HG03460 (cell line): ENCODE data around the gene G6PD.

Experiments used
- ATAC-seq: cut with Tn5 transposase; IDR thresholded peaks from one replicate; pipeline ENCODE4 v1.9.1; 2021; ENCODE audit not compliant: unreplicated experiment

Gene G6PD

DNA sequence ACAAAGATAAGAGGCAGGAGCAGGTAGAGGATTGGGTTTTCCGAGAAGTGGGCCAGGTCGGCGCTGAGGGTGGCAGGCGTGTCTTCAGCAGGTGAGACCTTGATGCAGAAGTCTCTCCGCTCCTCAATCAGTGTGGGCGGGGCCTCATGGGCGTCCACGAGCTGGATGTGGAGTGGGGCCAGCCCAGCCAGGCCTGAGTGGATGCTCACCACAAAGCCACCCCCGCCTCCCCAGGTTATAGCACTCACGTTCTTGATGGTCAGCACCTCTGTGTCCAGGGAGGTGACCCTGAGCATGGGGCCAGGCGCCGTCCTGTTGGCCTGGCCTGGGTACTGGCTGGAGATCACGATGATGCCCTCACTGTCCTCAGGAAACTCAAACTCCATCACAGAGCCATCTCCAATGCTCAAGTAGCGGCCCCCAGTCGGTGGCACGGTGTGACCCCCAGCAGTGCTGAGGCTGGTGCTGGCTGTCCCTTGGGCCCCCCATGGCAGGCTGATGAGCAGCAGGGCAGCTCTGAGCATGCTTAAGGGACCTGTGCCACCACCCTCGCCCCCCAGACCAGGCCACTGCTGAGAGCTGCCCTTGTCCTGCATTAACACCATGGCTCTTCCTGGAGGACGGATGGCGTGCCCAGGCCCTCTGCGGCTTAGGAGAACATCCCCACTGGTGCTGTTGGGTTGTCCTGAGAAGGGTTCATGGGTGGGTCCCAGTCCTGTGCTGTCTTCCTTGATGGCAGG is 58.1 kb downstream of the G6PD start:
- ATAC-seq: no peak

DNA sequence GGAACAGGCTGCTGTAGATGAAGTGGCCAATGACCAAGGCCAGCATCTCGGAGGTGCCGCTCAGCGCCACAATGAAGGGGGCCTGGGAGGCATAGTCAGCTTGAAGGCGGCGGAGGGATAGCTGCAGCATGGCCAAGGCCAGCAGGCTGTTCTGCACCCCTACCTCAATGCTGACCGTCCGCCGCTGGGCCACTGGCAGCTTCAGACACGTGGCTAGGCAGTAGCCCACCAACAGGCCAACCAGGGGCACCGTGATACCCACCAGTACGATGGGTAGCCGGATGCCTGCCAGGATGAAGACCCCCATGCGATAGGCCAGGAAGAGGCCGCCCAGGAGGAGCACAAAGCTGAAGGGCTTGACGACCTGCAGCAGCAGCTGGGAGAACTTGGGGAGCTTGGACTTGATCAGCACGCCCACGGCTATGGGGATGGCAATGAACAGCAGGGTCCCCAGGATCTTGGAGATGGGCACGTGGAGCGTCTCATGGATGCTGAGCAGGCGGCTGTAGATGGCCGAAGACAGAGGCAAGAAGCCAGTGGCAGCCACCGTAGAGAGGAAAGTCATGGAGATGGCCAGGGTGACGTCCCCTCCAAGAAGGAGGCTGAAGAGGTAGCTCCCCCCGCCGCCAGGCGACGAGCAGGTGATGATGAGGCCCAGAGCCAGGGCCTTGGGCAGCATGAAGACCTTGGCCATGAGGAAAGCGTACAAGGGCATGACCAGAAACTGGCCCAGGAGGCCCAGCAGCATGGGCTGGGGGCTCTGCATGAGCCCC is 58.9 kb downstream of the G6PD start:
- no peak for ATAC-seq

DNA sequence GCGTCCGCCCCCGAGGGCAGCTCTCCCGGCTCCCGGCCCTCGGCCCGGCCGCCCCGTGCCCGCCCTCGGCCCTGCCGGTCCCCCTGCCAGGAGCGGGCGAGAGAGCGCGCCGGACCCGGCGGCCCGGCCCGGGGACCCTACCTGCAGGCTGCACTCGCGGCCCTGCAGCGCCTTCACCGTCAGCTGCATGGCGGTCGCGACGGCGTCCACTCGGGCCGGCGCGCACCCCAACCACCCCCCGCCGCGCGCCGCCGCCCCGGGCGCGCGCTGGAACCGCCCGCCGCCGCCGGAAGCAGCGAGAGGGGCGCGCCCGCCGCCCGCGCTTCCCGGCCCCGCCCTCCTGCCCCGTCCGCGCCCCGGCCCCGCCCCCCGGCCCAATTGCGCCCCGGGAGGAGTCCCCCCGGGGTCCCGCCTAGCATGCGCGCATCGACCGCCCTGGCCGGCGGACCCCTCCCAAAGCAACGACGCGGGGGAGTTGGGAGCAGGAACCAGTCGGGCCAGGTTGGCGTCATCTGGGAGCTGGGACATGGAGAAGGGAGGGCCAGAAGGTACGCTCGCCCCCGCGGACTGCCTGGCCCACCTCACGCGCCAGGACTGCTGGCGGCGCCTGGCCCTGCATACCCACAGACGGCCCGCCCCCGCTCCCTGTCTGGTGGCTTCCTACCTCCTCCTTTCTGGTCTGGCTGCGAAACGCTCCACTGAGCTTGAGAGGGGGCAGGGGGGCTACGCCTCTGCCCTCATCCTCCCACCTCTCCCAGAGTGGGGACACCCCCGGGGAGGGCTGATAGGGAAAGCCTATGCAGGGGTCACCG is 60.0 kb downstream of the G6PD start, which contains the start of gene UBL4A:
TSS of gene UBL4A (minus strand) at position 220 of the 812 bp plus-strand sequence. CDS start at position 189, 31 bp downstream.
- ATAC-seq: peak; percentile 37

DNA sequence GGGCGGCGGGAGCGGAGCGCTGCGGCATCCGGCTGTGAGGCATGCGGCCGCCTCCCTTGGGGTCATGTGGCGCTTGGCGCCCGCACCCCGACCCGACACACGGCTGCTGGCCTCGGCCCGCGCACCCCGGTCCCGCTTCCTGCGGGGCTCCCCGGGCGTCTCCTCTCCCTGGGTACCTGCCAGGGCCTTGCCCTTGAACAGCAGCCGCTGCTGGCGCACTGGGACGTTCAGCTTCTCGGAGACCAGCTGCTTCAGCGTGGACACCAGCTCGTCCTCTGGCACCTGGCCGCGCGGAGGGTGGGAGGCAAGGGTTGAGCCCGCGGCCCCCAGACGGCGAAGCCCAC is 60.6 kb downstream of the G6PD start:
- no peak for ATAC-seq

DNA sequence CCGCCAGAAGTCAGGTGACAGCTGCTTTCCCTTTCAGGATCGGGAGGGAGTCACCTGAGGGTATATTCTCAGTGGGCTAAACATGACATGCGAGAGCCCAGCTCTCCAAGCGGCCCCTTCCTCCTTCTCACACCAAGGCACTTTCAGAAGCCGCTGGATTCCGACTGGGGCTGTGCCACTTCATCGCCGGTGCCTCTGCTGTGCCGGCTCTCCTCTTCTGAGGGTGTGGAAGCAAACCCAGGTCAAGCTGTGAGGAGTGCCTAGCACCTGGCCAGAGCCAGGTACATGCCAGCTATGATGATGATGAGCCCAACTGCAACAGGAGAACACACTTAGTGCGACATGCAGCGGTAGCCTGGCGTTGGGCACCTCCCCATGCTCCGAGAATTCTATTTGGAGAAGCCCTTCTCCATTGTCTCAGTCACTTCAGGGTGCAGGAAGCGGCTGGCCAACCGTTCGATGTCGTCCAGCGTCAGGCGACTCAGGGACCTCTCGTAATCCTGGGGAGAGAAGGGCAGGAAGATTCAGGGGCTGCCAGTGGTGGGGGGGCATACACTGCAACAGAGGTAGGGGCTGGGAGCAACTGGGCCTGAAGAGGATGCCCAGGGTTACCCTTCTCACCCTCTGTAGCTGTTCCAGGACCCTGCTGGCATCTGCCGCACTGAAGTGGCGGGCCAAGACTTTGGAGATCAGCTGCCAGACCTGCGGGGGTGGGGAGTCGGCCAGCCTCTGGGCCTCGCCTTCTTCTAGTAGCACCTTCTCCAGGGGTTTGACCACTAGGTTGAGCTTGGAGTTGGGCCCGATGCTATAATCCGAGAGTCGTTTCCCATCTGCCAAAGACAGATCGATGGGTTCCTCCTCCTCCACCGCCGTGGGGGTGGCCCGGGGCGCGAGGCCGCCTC is 61.2 kb downstream of the G6PD start:
- ATAC-seq: no peak

DNA sequence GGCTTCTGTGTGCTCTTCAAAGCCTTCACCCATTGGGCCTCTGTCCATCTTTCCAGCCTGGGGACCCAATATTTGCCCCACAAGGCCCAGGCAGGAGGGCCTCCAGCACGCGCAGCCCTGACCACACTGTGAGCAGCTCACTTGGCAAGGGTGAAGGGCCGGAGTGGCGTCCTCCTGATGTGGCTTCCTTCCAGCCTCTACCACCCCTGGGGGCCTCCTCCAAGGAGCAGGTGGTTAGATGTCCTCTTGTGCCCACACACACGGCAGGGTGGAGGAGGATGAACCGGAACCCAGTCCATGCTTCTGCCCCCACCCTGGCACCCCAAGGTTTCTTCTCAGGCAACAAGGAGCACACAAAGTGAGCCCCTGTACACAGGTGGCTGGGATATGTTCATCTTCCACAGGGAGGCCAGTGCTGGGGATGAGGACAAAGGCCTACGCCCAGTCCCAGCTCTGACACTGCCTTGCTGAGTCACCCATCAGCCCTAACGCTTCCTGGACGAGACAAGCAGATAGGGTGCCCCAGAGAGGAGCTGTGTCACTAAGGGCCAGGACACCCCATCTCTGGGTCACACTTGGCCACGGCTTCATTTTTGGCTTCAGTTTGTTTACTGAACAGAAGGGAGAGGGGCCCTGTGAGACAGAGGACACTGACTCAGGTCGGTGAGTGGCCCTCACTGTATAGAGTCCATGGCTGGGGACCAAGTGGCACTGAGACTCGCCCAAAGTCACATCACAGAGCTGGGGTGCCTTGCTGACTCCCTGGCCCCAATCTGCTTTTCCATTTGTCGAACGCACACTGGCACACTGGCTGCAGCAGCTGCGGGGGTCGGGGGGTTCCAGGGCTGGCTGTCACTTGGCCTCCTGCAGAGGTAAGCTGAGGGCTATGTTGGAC is 62.1 kb downstream of the G6PD start:
- no peak for ATAC-seq

DNA sequence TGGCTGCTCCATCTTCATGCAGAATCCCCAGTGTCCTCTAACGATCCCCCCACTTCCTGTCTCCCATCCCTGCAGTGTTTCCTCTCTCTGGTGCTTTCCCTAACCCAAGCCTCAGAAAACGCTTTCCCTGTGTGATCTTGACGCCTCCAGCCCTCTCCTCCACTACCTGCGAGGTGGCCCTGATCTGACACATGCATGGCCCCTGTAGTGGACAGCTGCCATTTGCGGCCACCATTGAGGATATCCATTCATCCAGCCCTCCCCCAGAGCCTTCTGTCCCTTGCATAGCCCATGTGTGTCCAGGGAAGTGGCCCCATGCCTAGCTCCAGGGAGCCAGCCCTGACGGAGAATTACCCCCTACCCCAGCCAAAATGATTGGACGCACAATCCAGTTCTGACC is 63.3 kb downstream of the G6PD start:
- no peak for ATAC-seq

DNA sequence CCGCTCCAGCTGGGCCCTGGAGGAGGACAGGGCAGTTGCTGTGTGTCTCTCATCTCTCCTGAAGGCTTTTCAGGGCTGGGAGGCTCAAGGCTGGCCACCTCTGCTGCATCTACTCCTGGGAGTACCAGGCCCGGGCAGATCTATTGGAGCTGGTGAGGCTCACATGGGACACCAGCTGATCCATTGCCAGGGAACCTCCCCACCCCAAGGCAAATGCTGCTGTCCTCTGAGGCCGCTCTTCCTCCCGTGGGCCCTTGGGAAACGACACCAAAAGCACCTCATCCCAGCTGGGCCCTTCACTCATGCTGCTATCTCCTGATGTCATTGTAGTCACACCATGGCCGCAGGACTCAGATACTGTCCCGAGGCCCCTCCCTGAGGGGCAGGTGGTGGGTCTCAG is 63.9 kb downstream of the G6PD start:
- no peak for ATAC-seq

DNA sequence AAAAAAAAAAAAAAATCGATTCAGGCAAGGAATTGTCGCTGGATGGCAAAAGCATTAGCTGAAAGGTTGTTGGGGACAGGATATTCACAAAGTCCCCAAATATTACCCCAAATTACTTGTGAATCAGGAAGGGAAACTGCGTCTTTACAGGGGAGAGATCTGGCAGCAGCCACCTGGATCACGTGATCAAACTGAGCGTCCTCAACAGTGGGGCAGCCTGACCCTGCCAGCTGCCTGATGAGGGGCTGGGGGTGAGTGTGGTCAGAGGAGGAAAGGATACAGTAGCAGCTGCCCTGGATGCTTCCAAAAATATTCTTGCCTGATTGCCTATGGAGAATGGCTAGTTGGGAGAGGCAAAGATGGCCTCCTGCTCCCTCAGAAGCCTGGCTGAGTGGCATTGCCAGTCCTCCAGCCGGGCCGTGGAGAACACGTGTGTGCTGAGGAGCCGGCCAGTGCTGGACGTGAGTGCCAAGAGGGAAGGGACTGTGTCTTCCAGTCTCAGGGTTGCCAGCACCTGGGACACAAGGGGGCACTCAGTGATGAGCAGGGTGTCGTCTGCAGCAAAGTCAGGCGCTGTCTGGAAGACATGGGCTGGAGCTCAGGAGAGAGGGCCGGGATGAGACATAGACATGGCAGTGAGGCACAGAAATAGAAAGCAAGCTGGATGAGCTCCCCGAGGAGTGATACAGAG is 64.6 kb downstream of the G6PD start:
- no peak for ATAC-seq
